Fibroblast of lung (primary cell): ENCODE data around the gene LAMA5. TPM values are rescaled to one million over a fixed set of nuclear protein-coding genes. Genes with fewer than 3 reads are reported as not detected.

Source experiments
- DNase-seq, 2 donors: peaks; one replicate each; pipeline versions ENCODE4 v3.0.0 to v3.0.0-alpha.2; 2010; ENCODE audit warnings: low read depth in 2 of 2
- H2AFZ ChIP-seq: 2 replicates; pipeline ENCODE4 v1.5.1; 2012; ENCODE audit warnings: low read length, control low read depth, inconsistent platforms
- H3K27ac ChIP-seq: 2 replicates; pipeline ENCODE4 v1.5.1; 2011; ENCODE audit warnings: low read length, control low read depth; ENCODE audit not compliant: insufficient read depth
- H3K27me3 ChIP-seq: 2 replicates; pipeline ENCODE4 v1.5.1; 2011; ENCODE audit warnings: mild to moderate bottlenecking, low read length; ENCODE audit not compliant: control insufficient read depth, insufficient read depth
- H3K36me3 ChIP-seq: 2 replicates; pipeline ENCODE4 v1.5.1; 2011; ENCODE audit warnings: low read length; ENCODE audit not compliant: control insufficient read depth, insufficient read depth
- H3K4me1 ChIP-seq: 2 replicates; pipeline ENCODE4 v1.5.1; 2011; ENCODE audit warnings: low read length; ENCODE audit not compliant: control insufficient read depth, insufficient read depth; ENCODE audit errors: extremely low read depth
- H3K4me2 ChIP-seq: 2 replicates; pipeline ENCODE4 v1.5.1; 2011; ENCODE audit warnings: low read length, control low read depth; ENCODE audit not compliant: insufficient read depth; ENCODE audit errors: extremely low read depth
- H3K4me3 ChIP-seq, 4 experiments: fragments of 200-600 bp in 1 of 4; sonication (generic) in 1 of 4; replicated peaks in 1 of 4; 2 replicates each; pipeline ENCODE4 v1.5.1; 2011 to 2016; ENCODE audit warnings: low read length in 4 of 4, low read depth in 3 of 4, mild to moderate bottlenecking in 3 of 4, control low read depth in 2 of 4, inconsistent platforms in 1 of 4, mixed read lengths in 1 of 4; ENCODE audit not compliant: insufficient read depth in 1 of 4; ENCODE audit errors: control extremely low read depth in 1 of 4
- H3K79me2 ChIP-seq: 2 replicates; pipeline ENCODE4 v1.5.1; 2012; ENCODE audit warnings: mild to moderate bottlenecking, low read length, inconsistent platforms; ENCODE audit not compliant: control insufficient read depth, insufficient read depth
- H3K9ac ChIP-seq: 2 replicates; pipeline ENCODE4 v1.5.1; 2011; ENCODE audit warnings: mild to moderate bottlenecking, low read length, control low read depth; ENCODE audit not compliant: insufficient read depth
- H3K9me3 ChIP-seq: 2 replicates; pipeline ENCODE4 v1.5.1; 2012; ENCODE audit warnings: low read depth, low read length; ENCODE audit not compliant: control insufficient read depth, insufficient read depth
- H4K20me1 ChIP-seq: 2 replicates; pipeline ENCODE4 v1.5.1; 2011; ENCODE audit warnings: low read length; ENCODE audit not compliant: control insufficient read depth, insufficient read depth; ENCODE audit errors: extremely low read depth
- CTCF ChIP-seq, 2 donors: IDR thresholded peaks in 1 of 2; conservative IDR thresholded peaks in 1 of 2; 1 replicate in 1 of 2; 2 replicates in 1 of 2; pipeline ENCODE4 v1.5.1; 2011 to 2012; ENCODE audit warnings: low read length in 2 of 2, control low read depth in 1 of 2, inconsistent platforms in 1 of 2, low read depth in 1 of 2, mild to moderate bottlenecking in 1 of 2
- EZH2 ChIP-seq: IDR thresholded peaks from 2 replicates; pipeline ENCODE4 v1.5.1; 2012; ENCODE audit warnings: low read length, control low read depth, mild to moderate bottlenecking; ENCODE audit errors: missing control alignments
- polyA plus RNA-seq, 2 donors: library from polyadenylated mRNA; depleted of rRNA in 1 of 2; stranded (reverse) in 1 of 2; unstranded in 1 of 2; fragments of >200 nt; gene quantifications; 2 replicates each; pipeline ENCODE4 v1.2.1, GENCODE V29; 2011 to 2012; ENCODE audit warnings: missing spikeins in 1 of 2
- total RNA-seq: library from RNA; depleted of rRNA; stranded (reverse); fragments of >200 nt; gene quantifications from 2 replicates; pipeline ENCODE4 v1.2.1, GENCODE V29; 2014

Gene LAMA5
- total and polyA plus RNA-seq, 2 donors (not counting 1 experiment from before 2014, with no cell fraction given) = 1.5 to 81.6 TPM

- Histone ChIP-seq H3K79me2 (no peaks in the 10 kb centered on the region), H3K4me1 (no peaks in the 10 kb centered on the region), H3K27ac (no peak overlapping the region), H3K27me3 (no peaks in the 10 kb centered on the region), H3K4me3 (no peak overlapping the region), H3K4me2 (no peak overlapping the region), H4K20me1 (no peaks in the 10 kb centered on the region), H2AFZ (no peak overlapping the region), H3K36me3 (peaks cover 37% of the 10 kb centered on the region), H3K9ac (no peak overlapping the region), H3K9me3 (no peaks in the 10 kb centered on the region)
- no peak for TF ChIP-seq EZH2
- no peak for TF ChIP-seq CTCF (conservative IDR thresholded peaks at IDR 0.05 in 1 of 2, IDR thresholded peaks at IDR 0.05 in 1 of 2; ENCODE audit: low read depth in 1 of 2, low read length in 2 of 2)
- DNase-seq = no peak
Observed at GRCh38 chr20:62332989-62333819, 33.9 kb downstream of the LAMA5 start.

- TF ChIP-seq CTCF (conservative IDR thresholded peaks at IDR 0.05 in 1 of 2, IDR thresholded peaks at IDR 0.05 in 1 of 2; ENCODE audit: low read depth in 1 of 2, low read length in 2 of 2) (no peak), EZH2 (no peak)
- H3K36me3 ChIP-seq = peaks cover 39% of the 10 kb centered on the region
- no peak overlapping the region for H3K27ac ChIP-seq
- H4K20me1 ChIP-seq = no peaks in the 10 kb centered on the region
- H3K4me1 ChIP-seq = no peaks in the 10 kb centered on the region
- H3K9ac ChIP-seq = no peak overlapping the region
- no peak overlapping the region for H3K4me2 ChIP-seq
- no peaks in the 10 kb centered on the region for H3K79me2 ChIP-seq
- no peak overlapping the region for H3K4me3 ChIP-seq
- H3K9me3 ChIP-seq = no peaks in the 10 kb centered on the region
- no peak for DNase-seq
- no peak overlapping the region for H2AFZ ChIP-seq
- H3K27me3 ChIP-seq = no peaks in the 10 kb centered on the region
Observed at GRCh38 chr20:62332421-62332820, 34.7 kb downstream of the LAMA5 start.

- no peak for DNase-seq
- no peaks in the 10 kb centered on the region for H3K79me2 ChIP-seq
- H3K4me2 ChIP-seq = no peak overlapping the region
- no peaks in the 10 kb centered on the region for H3K4me1 ChIP-seq
- H4K20me1 ChIP-seq = no peaks in the 10 kb centered on the region
- H3K4me3 ChIP-seq = no peak overlapping the region
- no peaks in the 10 kb centered on the region for H3K9me3 ChIP-seq
- no peaks in the 10 kb centered on the region for H3K27me3 ChIP-seq
- H3K36me3 ChIP-seq = peaks cover 39% of the 10 kb centered on the region
- no peak overlapping the region for H3K9ac ChIP-seq
- H2AFZ ChIP-seq = no peak overlapping the region
- H3K27ac ChIP-seq = no peak overlapping the region
- no peak for TF ChIP-seq EZH2
- TF ChIP-seq CTCF (conservative IDR thresholded peaks at IDR 0.05 in 1 of 2, IDR thresholded peaks at IDR 0.05 in 1 of 2; ENCODE audit: low read depth in 1 of 2, low read length in 2 of 2) = no peak
Observed at GRCh38 chr20:62331347-62331746, 35.8 kb downstream of the LAMA5 start.
